Measurements from ENCODE around the gene NMNAT3. TPM values are rescaled to one million over a fixed set of nuclear protein-coding genes. Genes with fewer than 3 reads are reported as not detected.

NMNAT3 gene
- total RNA-seq, 4 donors from 2014 or later, result 9.6 to 17.1 (median 11.3) TPM

- no peak for ATAC-seq
- Histone ChIP-seq H3K36me3 (no peaks in the 10 kb centered on the region), H3K27me3 (no peaks in the 10 kb centered on the region), H3K9me3 (no peaks in the 10 kb centered on the region), H3K27ac (no peak overlapping the region), H3K4me1 (no peaks in the 10 kb centered on the region), H3K4me3 (no peak overlapping the region)
- WGBS, 2 donors (ENCODE audit: low coverage in 1 of 2), result 73 to 74% methylated on average over 3 of the region's 3 CpGs
- TF ChIP-seq POLR2A (IDR thresholded peaks at IDR 0.05) (no peak), POLR2AphosphoS5 (IDR thresholded peaks at IDR 0.05) (no peak), CTCF (IDR thresholded peaks at IDR 0.05) (no peak), EP300 (IDR thresholded peaks at IDR 0.05) (no peak)
Observed at GRCh38 chr3:139620438-139620837, 57.3 kb downstream of the NMNAT3 start.

GRCh38 chr3:139619484-139619883, 58.3 kb downstream of the NMNAT3 start:
- Histone ChIP-seq H3K27me3 (no peaks in the 10 kb centered on the region), H3K4me1 (no peaks in the 10 kb centered on the region), H3K4me3 (no peak overlapping the region), H3K27ac (no peak overlapping the region), H3K36me3 (no peaks in the 10 kb centered on the region), H3K9me3 (no peaks in the 10 kb centered on the region)
- no peak for ATAC-seq
- 20 to 56% methylated on average over 1 of the region's 1 CpG for WGBS, 2 donors (ENCODE audit: low coverage in 1 of 2)
- no peak for TF ChIP-seq POLR2A (IDR thresholded peaks at IDR 0.05)
- no peak for TF ChIP-seq CTCF (IDR thresholded peaks at IDR 0.05)
- no peak for TF ChIP-seq EP300 (IDR thresholded peaks at IDR 0.05)
- no peak for TF ChIP-seq POLR2AphosphoS5 (IDR thresholded peaks at IDR 0.05)

- H3K27ac ChIP-seq, result no peak overlapping the region
- H3K36me3 ChIP-seq, result no peaks in the 10 kb centered on the region
- no peak overlapping the region for H3K4me3 ChIP-seq
- 54 to 59% methylated on average over 3 of the region's 3 CpGs for WGBS, 2 donors (ENCODE audit: low coverage in 1 of 2)
- H3K4me1 ChIP-seq, result no peaks in the 10 kb centered on the region
- TF ChIP-seq CTCF (IDR thresholded peaks at IDR 0.05) (no peak), POLR2A (IDR thresholded peaks at IDR 0.05) (no peak), EP300 (IDR thresholded peaks at IDR 0.05) (no peak), POLR2AphosphoS5 (IDR thresholded peaks at IDR 0.05) (no peak)
- H3K9me3 ChIP-seq, result no peaks in the 10 kb centered on the region
- ATAC-seq, result no peak
- no peaks in the 10 kb centered on the region for H3K27me3 ChIP-seq
Observed at GRCh38 chr3:139617672-139618268, 60.0 kb downstream of the NMNAT3 start.

- TF ChIP-seq POLR2AphosphoS5 (IDR thresholded peaks at IDR 0.05), result no peak
- TF ChIP-seq POLR2A (IDR thresholded peaks at IDR 0.05), result no peak
- TF ChIP-seq CTCF (IDR thresholded peaks at IDR 0.05), result no peak
- no peak for TF ChIP-seq EP300 (IDR thresholded peaks at IDR 0.05)
- Histone ChIP-seq H3K27ac (no peak overlapping the region), H3K9me3 (no peaks in the 10 kb centered on the region), H3K4me3 (no peak overlapping the region), H3K4me1 (no peaks in the 10 kb centered on the region), H3K36me3 (no peaks in the 10 kb centered on the region), H3K27me3 (no peaks in the 10 kb centered on the region)
- no peak for ATAC-seq
- 84 to 89% methylated on average over 2 to 5 of the region's 5 CpGs for WGBS, 2 donors (ENCODE audit: low coverage in 1 of 2)
Observed at GRCh38 chr3:139611528-139611927, 66.2 kb downstream of the NMNAT3 start.

GRCh38 chr3:139610886-139611285, 66.9 kb downstream of the NMNAT3 start:
- ATAC-seq, result no peak
- Histone ChIP-seq H3K9me3 (no peaks in the 10 kb centered on the region), H3K27me3 (no peaks in the 10 kb centered on the region), H3K4me3 (no peak overlapping the region), H3K27ac (no peak overlapping the region), H3K36me3 (no peaks in the 10 kb centered on the region), H3K4me1 (no peaks in the 10 kb centered on the region)
- TF ChIP-seq EP300 (IDR thresholded peaks at IDR 0.05), result no peak
- no peak for TF ChIP-seq POLR2AphosphoS5 (IDR thresholded peaks at IDR 0.05)
- no peak for TF ChIP-seq POLR2A (IDR thresholded peaks at IDR 0.05)
- TF ChIP-seq CTCF (IDR thresholded peaks at IDR 0.05), result no peak
- 66 to 96% methylated on average over 2 to 4 of the region's 4 CpGs for WGBS, 2 donors (ENCODE audit: low coverage in 1 of 2)
